ENCODE data around the gene ILRUN. TPM values are rescaled to one million over a fixed set of nuclear protein-coding genes. Genes with fewer than 3 reads are reported as not detected.

The ILRUN gene
- total and polyA plus RNA-seq, 9 of the 15 experiments (the other 6 are each of a cell fraction or from before 2014, with no cell fraction given) = 24.9 to 78.9 (median 53.4) TPM

GRCh38 chr6:34671801-34672656, 24.5 kb downstream of the ILRUN start (continued):
- TF ChIP-seq MYBL2 (IDR thresholded peaks at IDR 0.05; ENCODE audit: low read depth) (no peak), MYBL2 (CRISPR knock-in tag; IDR thresholded peaks at IDR 0.05; ENCODE audit: borderline replicate concordance) (no peak), NRF1 (conservative IDR thresholded peaks at IDR 0.05 in 1 of 2, IDR thresholded peaks at IDR 0.05 in 1 of 2) (peak in 1 of 2 experiments; percentile 46; a peak in 2 of 4 replicates), ZNF785 (CRISPR knock-in tag; IDR thresholded peaks at IDR 0.05) (no peak), MAZ (CRISPR knock-in tag; conservative IDR thresholded peaks at IDR 0.05 in 1 of 2, IDR thresholded peaks at IDR 0.05 in 1 of 2) (peak; percentile 53 to 94; a peak in 3 of 4 replicates), ZNF174 (CRISPR knock-in tag; IDR thresholded peaks at IDR 0.05) (no peak), SFPQ (IDR thresholded peaks at IDR 0.05; ENCODE audit: low read depth, low read length) (no peak), TFAM (CRISPR knock-in tag; conservative IDR thresholded peaks at IDR 0.05) (no peak), ZNF143 (CRISPR knock-in tag; IDR thresholded peaks at IDR 0.05) (no peak), ETV6 (IDR thresholded peaks at IDR 0.05; ENCODE audit: borderline replicate concordance in 1 of 2, low read depth in 2 of 2, low read length in 1 of 2) (no peak), ETV6 (CRISPR knock-in tag; IDR thresholded peaks at IDR 0.05; ENCODE audit: borderline replicate concordance) (0 out of 2 replicates have a peak, but pooled peaks have one; percentile 14), ARNT (IDR thresholded peaks at IDR 0.05) (peak in 1 of 2 experiments; percentile 35; a peak in 1 of 4 replicates), KHSRP (IDR thresholded peaks at IDR 0.05) (no peak), ZNF561 (CRISPR knock-in tag; conservative IDR thresholded peaks at IDR 0.05) (no peak), ZNF644 (tag; IDR thresholded peaks at IDR 0.05; ENCODE audit: low read depth) (0 out of 2 replicates have a peak, but pooled peaks have one; percentile 32), TCFL5 (CRISPR knock-in tag; conservative IDR thresholded peaks at IDR 0.05) (no peak), HIVEP1 (CRISPR knock-in tag; IDR thresholded peaks at IDR 0.05) (no peak), SP1 (CRISPR knock-in tag; IDR thresholded peaks at IDR 0.05) (peak; percentile 58)
- TF ChIP-seq, protein P1, sequence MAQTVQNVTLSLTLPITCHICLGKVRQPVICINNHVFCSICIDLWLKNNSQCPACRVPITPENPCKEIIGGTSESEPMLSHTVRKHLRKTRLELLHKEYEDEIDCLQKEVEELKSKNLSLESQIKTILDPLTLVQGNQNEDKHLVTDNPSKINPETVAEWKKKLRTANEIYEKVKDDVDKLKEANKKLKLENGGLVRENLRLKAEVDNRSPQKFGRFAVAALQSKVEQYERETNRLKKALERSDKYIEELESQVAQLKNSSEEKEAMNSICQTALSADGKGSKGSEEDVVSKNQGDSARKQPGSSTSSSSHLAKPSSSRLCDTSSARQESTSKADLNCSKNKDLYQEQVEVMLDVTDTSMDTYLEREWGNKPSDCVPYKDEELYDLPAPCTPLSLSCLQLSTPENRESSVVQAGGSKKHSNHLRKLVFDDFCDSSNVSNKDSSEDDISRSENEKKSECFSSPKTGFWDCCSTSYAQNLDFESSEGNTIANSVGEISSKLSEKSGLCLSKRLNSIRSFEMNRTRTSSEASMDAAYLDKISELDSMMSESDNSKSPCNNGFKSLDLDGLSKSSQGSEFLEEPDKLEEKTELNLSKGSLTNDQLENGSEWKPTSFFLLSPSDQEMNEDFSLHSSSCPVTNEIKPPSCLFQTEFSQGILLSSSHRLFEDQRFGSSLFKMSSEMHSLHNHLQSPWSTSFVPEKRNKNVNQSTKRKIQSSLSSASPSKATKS (CRISPR knock-in tag; IDR thresholded peaks at IDR 0.05) = no peak
- TF ChIP-seq, protein P2, sequence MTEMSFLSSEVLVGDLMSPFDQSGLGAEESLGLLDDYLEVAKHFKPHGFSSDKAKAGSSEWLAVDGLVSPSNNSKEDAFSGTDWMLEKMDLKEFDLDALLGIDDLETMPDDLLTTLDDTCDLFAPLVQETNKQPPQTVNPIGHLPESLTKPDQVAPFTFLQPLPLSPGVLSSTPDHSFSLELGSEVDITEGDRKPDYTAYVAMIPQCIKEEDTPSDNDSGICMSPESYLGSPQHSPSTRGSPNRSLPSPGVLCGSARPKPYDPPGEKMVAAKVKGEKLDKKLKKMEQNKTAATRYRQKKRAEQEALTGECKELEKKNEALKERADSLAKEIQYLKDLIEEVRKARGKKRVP (CRISPR knock-in tag; IDR thresholded peaks at IDR 0.05) = no peak
- TF ChIP-seq, protein P3, sequence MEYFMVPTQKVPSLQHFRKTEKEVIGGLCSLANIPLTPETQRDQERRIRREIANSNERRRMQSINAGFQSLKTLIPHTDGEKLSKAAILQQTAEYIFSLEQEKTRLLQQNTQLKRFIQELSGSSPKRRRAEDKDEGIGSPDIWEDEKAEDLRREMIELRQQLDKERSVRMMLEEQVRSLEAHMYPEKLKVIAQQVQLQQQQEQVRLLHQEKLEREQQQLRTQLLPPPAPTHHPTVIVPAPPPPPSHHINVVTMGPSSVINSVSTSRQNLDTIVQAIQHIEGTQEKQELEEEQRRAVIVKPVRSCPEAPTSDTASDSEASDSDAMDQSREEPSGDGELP (CRISPR knock-in tag; IDR thresholded peaks at IDR 0.05; ENCODE audit: borderline replicate concordance) = peak; percentile 38; the same call in 1 of the 2 replicates

Measured in K562 (cell line).